Endodermal cell (in vitro differentiated cells): ENCODE data around the gene AK9. TPM values are rescaled to one million over a fixed set of nuclear protein-coding genes. Genes with fewer than 3 reads are reported as not detected.

Experiments
- DNase-seq: peaks from one replicate; pipeline ENCODE4 v3.0.0-alpha.2; 2017
- H3K27ac ChIP-seq: 2 replicates; pipeline ENCODE4 v1.5.1; 2013; ENCODE audit warnings: mild to moderate bottlenecking, low read depth, low read length, moderate library complexity
- H3K27me3 ChIP-seq: 2 replicates; pipeline ENCODE4 v1.6.1; 2013; ENCODE audit warnings: mild to moderate bottlenecking, low read length, moderate library complexity; ENCODE audit not compliant: insufficient read depth, control insufficient read depth, poor library complexity, severe bottlenecking
- H3K36me3 ChIP-seq: 2 replicates; pipeline ENCODE4 v1.7.0; 2013; ENCODE audit warnings: mild to moderate bottlenecking, low read length, moderate library complexity; ENCODE audit not compliant: control insufficient read depth, insufficient read depth
- H3K4me1 ChIP-seq: one replicate; pipeline ENCODE4 v1.7.0; 2013; ENCODE audit warnings: low read length; ENCODE audit not compliant: control insufficient read depth, insufficient read depth
- H3K4me3 ChIP-seq: 2 replicates; pipeline ENCODE4 v1.5.1; 2013; ENCODE audit warnings: mild to moderate bottlenecking, low read length, moderate library complexity
- H3K9ac ChIP-seq: 2 replicates; pipeline ENCODE4 v1.6.1; 2013; ENCODE audit warnings: mild to moderate bottlenecking, low read length, moderate library complexity; ENCODE audit not compliant: poor library complexity, severe bottlenecking; ENCODE audit errors: extremely low read depth
- H3K9me3 ChIP-seq: 2 replicates; pipeline ENCODE4 v1.6.1; 2013; ENCODE audit warnings: mild to moderate bottlenecking, low read length, moderate library complexity; ENCODE audit not compliant: control insufficient read depth
- H3K27ac Mint-ChIP-seq: 2 replicates; pipeline ENCODE4 v1.8.0; 2020; ENCODE audit warnings: mixed read lengths
- H3K27me3 Mint-ChIP-seq: 2 replicates; pipeline ENCODE4 v1.8.0; 2021; ENCODE audit warnings: mild to moderate bottlenecking, mixed read lengths; ENCODE audit not compliant: insufficient read depth
- H3K36me3 Mint-ChIP-seq: 2 replicates; pipeline ENCODE4 v1.8.0; 2020; ENCODE audit warnings: low read depth, mixed read lengths
- H3K4me1 Mint-ChIP-seq: 2 replicates; pipeline ENCODE4 v1.8.0; 2020; ENCODE audit warnings: mixed read lengths
- H3K4me3 Mint-ChIP-seq: 2 replicates; pipeline ENCODE4 v1.8.0; 2020; ENCODE audit warnings: mild to moderate bottlenecking, moderate library complexity, mixed read lengths
- H3K9me3 Mint-ChIP-seq: 2 replicates; pipeline ENCODE4 v1.8.0; 2020; ENCODE audit warnings: mild to moderate bottlenecking, mixed read lengths
- WGBS, 2 experiments: methylation state at CpG; one replicate each; pipeline versions ENCODE4 v1.1.5 to v1.1.7; 2013; ENCODE audit warnings: missing lambda C conversion rate in 2 of 2, mixed read lengths in 1 of 2; ENCODE audit not compliant: insufficient coverage in 1 of 2, insufficient read length in 1 of 2; 5-methylcytosine and 5-hydroxymethylcytosine counted together
- total RNA-seq, 2 donors: library from RNA; stranded (reverse); fragmentation: NEBNext Ultra II Directional in 1 of 2; extraction: Animal tissue kit (Norgen Biotek cat#: 25700) in 1 of 2; gene quantifications; 2 replicates in 1 of 2; 3 replicates in 1 of 2; pipeline ENCODE4 v1.2.1, GENCODE V29; 2021
- TF ChIP-seq, protein P1 (sequence below): fragments of 200-600 bp; sonication (generic); conservative IDR thresholded peaks from 2 replicates; pipeline ENCODE4 v1.5.0; 2021; ENCODE audit warnings: antibody characterized with exemption, mild to moderate bottlenecking

The AK9 gene
- total RNA-seq, 2 donors from 2014 or later, result 1.8 to 2.7 TPM

DNA sequence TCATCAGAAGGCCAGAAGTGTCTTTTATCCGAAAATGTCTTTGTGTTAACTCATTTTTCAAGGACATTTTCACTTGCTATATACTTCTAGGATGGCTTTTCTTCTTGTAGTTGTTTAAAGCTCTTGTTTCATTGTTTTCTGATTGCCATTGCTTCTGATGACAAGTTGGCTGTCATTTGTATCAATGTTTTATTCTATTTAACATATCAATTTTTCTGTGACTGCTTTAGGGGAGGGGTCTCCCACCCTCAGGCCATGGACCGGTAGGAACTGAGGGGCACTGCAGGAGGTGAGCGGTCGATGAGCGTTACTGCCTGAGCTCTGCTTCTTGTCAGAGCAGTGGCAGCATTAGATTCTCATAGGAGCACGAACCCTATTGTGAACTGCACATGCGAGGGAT is 65.8 kb downstream of the AK9 start:
- no peak overlapping the region for H3K27ac Mint-ChIP-seq

DNA sequence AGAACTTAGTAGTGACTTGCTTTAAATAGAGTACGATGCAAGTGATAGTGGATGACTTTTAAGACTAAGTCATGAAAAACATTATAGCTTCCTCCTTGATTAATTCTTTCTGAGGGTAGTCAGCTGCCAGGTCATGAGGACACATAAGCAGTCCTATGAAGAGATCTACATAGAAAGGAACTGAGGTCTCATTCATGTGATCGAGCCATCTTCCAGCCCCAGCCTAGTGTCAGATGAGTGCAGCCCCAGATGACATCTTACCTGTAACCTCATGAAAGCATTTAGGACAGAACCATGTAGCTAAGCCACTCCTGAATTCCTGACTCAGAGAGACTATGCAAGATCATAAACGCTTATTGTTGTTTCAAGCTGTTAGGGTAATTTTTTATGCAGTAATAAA is 67.7 kb downstream of the AK9 start:
- Histone ChIP-seq H3K4me1 (no peaks in the 10 kb centered on the region), H3K27me3 (no peaks in the 10 kb centered on the region), H3K27ac (no peak overlapping the region), H3K4me3 (no peak overlapping the region), H3K36me3 (no peaks in the 10 kb centered on the region), H3K9me3 (no peaks in the 10 kb centered on the region), H3K9ac (no peak overlapping the region)
- H3K27me3 Mint-ChIP-seq, result no peaks in the 10 kb centered on the region
- 0 to 62% methylated on average over 1 to 3 of the region's 3 CpGs for WGBS, 2 experiments
- H3K9me3 Mint-ChIP-seq, result peaks cover 3% of the 10 kb centered on the region
- no peak overlapping the region for H3K4me3 Mint-ChIP-seq
- DNase-seq, result no peak
- H3K27ac Mint-ChIP-seq, result no peak overlapping the region
- no peaks in the 10 kb centered on the region for H3K36me3 Mint-ChIP-seq
- TF ChIP-seq, protein P1, sequence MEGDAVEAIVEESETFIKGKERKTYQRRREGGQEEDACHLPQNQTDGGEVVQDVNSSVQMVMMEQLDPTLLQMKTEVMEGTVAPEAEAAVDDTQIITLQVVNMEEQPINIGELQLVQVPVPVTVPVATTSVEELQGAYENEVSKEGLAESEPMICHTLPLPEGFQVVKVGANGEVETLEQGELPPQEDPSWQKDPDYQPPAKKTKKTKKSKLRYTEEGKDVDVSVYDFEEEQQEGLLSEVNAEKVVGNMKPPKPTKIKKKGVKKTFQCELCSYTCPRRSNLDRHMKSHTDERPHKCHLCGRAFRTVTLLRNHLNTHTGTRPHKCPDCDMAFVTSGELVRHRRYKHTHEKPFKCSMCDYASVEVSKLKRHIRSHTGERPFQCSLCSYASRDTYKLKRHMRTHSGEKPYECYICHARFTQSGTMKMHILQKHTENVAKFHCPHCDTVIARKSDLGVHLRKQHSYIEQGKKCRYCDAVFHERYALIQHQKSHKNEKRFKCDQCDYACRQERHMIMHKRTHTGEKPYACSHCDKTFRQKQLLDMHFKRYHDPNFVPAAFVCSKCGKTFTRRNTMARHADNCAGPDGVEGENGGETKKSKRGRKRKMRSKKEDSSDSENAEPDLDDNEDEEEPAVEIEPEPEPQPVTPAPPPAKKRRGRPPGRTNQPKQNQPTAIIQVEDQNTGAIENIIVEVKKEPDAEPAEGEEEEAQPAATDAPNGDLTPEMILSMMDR, result no peak
- H3K4me1 Mint-ChIP-seq, result peaks cover 4% of the 10 kb centered on the region

More for the DNA sequence above, 65.8 kb downstream of the AK9 start:
- DNase-seq, result no peak
- no peak overlapping the region for H3K9ac ChIP-seq
- H3K4me1 ChIP-seq, result no peaks in the 10 kb centered on the region
- H3K27me3 ChIP-seq, result no peaks in the 10 kb centered on the region
- H3K36me3 Mint-ChIP-seq, result no peaks in the 10 kb centered on the region
- TF ChIP-seq, protein P1, result no peak
- H3K4me1 Mint-ChIP-seq, result no peaks in the 10 kb centered on the region
- peaks cover 3% of the 10 kb centered on the region for H3K9me3 Mint-ChIP-seq
- no peak overlapping the region for H3K27ac ChIP-seq
- H3K36me3 ChIP-seq, result no peaks in the 10 kb centered on the region
- no peak overlapping the region for H3K4me3 ChIP-seq
- no peaks in the 10 kb centered on the region for H3K9me3 ChIP-seq
- no peak overlapping the region for H3K4me3 Mint-ChIP-seq
- WGBS, 2 experiments, result 80 to 89% methylated on average over 1 to 7 of the region's 7 CpGs
- no peaks in the 10 kb centered on the region for H3K27me3 Mint-ChIP-seq

DNA sequence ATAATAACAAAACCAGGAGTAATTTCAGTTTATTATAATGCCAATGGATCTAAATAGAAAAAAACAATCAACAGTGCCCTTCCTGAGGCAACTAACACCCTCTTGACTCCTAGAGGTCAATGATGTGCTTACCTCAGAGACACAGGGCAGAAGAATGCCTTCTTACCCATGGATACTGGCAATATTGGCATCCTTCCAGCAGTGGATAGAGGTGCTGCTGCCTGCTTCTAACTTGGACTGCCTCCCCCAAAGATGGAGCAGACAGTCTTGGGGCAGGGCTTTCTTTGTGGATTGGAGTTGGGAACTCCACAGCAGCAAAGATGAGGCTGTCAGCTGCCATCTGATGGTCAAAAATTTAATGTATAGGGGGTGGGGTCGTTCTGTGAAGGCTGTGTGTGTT is 78.7 kb downstream of the AK9 start:
- Histone ChIP-seq H3K4me3 (no peak overlapping the region), H3K27ac (no peak overlapping the region), H3K4me1 (no peaks in the 10 kb centered on the region), H3K9me3 (no peaks in the 10 kb centered on the region), H3K27me3 (no peaks in the 10 kb centered on the region), H3K36me3 (no peaks in the 10 kb centered on the region), H3K9ac (no peak overlapping the region)
- no peak for DNase-seq
- Mint-ChIP-seq H3K9me3 (no peaks in the 10 kb centered on the region), H3K27me3 (no peaks in the 10 kb centered on the region), H3K27ac (no peak overlapping the region), H3K36me3 (no peaks in the 10 kb centered on the region), H3K4me3 (no peak overlapping the region), H3K4me1 (peaks cover 2% of the 10 kb centered on the region)
- WGBS, 2 experiments, result 78% methylated on average over 1 of the region's 1 CpG; no CpG with 5 or more reads in 1 of the 2 experiments
- TF ChIP-seq, protein P1, result no peak
